ENCODE results near the gene CTTN.

DNA sequence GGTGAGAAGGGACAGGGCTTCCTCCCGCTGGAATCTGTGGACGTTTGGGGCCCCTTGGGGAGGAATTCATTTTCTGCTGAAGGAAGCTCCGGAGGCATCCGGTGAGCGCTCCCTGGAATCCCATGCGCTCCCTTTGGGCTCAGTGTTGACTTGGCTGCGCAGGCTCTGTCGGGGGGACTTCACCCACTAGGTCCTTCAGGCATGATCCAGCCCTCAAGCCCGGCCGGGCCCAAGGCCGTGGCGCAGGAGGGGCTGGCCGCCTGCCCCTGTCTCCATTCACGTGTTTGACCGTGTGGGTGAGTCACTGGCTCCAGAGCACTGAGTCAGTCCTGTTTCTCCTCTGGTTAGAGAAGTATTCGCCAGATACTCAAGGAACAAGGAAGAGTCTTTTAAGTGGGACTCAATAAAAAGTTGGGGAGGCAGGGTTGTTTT is 1.4 kb downstream of the CTTN start:
- TF ChIP-seq SIN3A (IDR thresholded peaks at IDR 0.05; ENCODE audit: borderline replicate concordance, insufficient read depth, low read depth, low read length) (no peak), CTCF (IDR thresholded peaks at IDR 0.05) (no peak), REST (IDR thresholded peaks at IDR 0.05; ENCODE audit: insufficient read depth in 1 of 2, low read depth in 2 of 2, low read length in 1 of 2) (no peak)

Data from Panc1 (cell line).